HG03064 (cell line): Measurements from ENCODE around the gene CSNK2A3.
"Not testable (repeated sequence)": the region's sequence is repeated elsewhere in the genome, so short reads cannot be mapped to it uniquely, and the experiment has no call there.

ENCODE experiments used
- ATAC-seq: cut with Tn5 transposase; IDR thresholded peaks from one replicate; pipeline ENCODE4 v1.9.1; 2021; ENCODE audit warnings: low read depth; ENCODE audit not compliant: unreplicated experiment

The CSNK2A3 gene

GRCh38 chr11:11380883-11381282 lies 27.8 kb upstream of the CSNK2A3 start:
- no peak for ATAC-seq

DNA sequence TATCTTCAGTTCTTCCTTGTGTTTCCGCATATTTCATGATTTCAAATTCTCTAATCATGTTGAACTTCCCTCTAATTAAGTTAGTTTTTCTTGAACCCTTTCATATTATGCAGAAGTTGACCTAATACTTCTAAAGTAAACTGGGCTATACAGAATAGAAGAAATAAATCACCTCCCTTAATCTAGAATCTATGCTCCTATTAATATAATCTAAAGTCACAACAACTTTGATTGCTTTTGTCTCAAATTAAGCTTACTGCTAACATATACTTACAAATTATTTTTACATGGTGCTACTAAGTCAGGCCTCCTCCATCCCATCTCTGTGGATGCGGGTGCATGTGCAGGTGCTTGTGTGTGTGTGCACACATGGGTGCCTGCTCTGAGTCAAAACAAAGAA lies 27.3 kb upstream of the CSNK2A3 start:
- ATAC-seq = no peak

DNA sequence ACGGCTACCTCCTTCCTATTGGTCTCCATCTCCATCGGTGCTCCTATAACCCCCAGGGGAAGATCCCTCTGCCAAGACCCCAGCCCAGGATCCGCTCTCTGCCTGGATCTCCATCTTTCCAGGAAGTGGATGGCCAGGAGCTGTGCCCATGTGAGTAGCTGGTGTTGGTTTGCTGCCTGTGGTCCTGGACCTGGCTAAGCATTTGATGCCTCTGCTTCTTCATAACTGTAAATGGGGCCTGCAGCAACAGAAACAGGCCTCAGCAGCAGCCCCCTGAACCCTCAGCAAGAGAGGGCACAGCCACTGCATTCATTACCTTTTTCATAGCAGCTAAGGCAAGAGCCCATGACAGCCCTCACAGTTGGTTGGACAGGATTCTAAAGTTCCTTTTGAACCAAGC lies 26.6 kb upstream of the CSNK2A3 start:
- ATAC-seq = no peak

DNA sequence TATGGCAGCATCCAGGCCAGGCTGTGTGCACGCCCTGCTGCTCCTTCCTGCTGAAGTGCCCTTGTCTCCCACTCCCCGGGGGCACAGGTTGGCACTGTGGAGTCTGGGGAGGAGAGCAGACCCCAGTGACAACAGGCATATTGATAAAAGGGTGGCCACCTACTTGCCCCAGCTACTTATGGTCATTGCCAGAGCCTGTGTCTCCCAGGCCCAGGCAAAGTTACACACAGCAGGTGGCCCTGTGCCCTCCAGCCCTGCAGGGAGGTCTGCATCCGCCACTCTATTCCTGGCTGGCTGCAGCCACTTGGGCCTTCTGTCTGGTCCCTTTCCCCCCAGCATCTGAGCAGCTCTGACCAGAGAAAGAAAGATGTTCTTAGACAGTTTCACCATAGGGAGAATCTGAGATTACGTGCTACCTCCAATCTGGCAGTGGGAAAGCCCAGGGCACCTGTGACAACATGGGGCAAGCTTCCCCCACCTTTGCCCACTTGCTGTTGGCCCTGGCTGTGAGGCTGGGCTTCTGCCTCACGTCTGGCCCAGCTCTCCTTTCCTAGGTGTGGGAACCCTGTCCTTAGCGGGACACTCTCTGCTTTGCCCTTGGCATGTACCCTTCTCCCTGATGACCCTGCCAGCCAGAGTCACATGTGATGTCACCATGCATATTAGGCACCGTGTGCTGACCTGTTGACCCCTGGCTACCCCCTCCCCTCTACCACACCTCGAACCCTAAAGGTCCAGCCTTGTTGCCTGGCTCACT lies 25.3 kb upstream of the CSNK2A3 start:
- ATAC-seq = no peak

DNA sequence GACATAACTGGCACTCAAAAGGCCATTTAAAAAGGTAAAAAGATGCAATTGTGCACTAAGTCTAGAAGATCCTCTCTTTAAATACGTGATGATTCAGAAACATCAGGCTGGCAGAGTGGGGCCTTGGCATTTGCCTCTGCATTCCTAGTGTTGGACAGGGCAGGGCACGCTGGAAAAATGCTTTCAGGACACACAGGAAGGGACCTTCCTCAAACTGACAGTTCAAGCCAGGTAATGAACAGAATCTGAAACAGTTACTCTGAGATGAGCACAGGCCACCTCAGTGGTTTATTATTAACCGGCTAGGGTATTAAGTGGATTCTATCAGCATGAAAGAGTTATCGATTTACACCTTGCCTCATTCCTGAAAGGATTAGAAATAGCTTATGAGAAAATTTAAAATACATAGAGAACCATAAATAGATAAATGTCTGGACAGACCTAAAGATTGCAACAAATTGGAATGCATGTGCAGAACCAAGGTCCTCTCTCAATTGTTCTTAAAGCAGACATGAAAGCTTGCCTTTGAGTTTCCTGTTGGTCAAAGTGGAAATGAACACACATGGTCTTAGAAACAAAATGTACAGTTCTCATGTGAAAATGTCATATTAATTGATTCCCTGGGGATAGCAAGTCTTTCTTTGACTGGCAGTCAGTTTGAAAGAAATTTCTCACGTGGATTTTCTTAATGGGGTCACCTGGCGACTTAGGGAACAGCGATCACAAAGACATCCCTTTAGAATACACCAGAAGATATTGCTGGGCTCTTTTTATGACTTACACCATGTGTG lies 21.5 kb upstream of the CSNK2A3 start:
- peak; percentile 71 for ATAC-seq

- no peak for ATAC-seq
Observed at GRCh38 chr11:11373934-11374333, 20.9 kb upstream of the CSNK2A3 start.

- ATAC-seq = no peak
Observed at GRCh38 chr11:11372461-11372860, 19.4 kb upstream of the CSNK2A3 start.

GRCh38 chr11:11370962-11371303 lies 17.9 kb upstream of the CSNK2A3 start:
- no peak for ATAC-seq

GRCh38 chr11:11370255-11370961 lies 17.4 kb upstream of the CSNK2A3 start:
- no peak for ATAC-seq

GRCh38 chr11:11366793-11367192 lies 13.7 kb upstream of the CSNK2A3 start:
- ATAC-seq = no peak

GRCh38 chr11:11363674-11364073 lies 10.6 kb upstream of the CSNK2A3 start:
- ATAC-seq = no peak

- no peak for ATAC-seq
Observed at GRCh38 chr11:11359611-11360010, 6.6 kb upstream of the CSNK2A3 start.

- no peak for ATAC-seq
Observed at GRCh38 chr11:11356842-11357241, 3.8 kb upstream of the CSNK2A3 start.

GRCh38 chr11:11351851-11352250 lies 1.2 kb downstream of the CSNK2A3 start:
- not testable (repeated sequence) for ATAC-seq

DNA sequence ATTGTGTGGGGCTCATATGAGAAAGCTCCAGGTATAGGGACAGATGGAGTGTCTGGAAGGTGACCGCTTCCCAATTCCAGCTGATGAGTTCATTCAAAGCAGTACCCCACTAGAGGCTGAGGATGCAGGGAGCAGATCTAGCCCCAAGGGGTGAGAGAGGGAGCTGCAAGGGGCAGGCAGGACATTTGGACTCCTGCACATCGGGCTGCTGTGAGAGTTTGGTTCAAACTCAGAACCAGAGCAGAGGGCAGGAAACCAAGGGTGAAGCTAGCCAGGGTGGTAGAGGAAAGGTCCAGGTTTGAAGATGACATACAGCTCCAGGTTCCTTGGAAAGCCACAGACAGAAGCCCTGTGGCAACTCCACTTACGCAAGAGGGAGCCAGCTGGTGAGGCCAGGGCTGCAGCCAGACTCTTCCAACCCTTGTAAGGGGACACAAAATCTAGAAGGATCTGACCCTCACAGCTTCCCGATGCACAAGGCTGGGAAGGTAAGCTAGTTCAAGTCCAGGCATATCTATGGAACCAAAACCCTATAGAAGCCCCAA lies 1.9 kb downstream of the CSNK2A3 start:
- ATAC-seq = no peak

GRCh38 chr11:11349870-11350337 lies 3.1 kb downstream of the CSNK2A3 start:
- ATAC-seq = no peak

DNA sequence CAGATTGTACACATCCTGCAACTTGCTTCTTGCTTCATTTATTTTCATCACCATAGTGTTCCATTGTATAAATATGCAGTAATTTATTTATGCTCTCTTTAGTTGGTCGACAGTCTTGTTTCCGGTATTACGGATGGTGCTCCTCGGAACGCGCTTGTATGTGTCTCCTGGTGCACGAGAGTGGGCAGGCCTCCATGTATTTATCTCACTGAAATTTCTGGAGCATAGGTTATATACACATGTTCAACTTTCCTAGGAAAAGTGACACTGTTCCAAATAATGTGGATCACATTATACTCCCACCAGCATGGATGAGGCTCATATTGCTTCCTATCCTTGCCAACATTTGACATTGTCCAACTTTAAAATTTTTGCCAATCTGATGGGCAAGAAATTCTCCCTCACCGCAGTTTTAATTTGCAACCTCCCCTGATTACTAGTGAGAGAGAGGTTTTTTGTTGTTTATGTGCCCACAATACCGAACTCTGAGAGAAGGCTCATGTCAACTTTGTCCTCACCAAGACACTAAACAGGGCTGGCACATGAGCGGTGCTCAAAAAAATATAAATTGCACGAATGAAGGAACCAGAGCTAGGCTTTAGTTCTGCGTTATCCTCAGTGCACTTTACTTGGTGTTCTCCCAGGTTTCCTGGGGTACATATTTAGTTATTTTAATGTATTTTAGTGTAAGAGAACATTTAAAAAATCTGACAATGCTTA lies 3.8 kb downstream of the CSNK2A3 start:
- no peak for ATAC-seq

DNA sequence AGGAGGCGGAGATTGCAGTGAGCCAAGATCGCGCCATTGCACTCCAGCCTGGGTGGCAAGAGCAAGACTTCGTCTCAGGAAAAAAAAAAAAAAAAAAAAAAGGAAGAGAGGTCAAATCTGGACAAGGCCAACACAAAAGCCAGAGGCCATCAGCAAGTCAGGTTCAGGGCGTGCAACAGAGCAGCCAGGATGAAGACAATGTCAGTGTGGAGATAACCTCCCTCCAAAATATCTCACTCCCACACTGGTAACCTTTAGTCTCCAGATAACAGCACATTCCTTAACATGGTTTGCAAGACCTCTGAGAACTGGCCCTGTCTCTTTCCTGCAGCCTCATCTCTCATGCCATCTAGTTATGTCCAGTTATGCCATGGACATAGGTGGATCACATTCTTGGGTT lies 4.7 kb downstream of the CSNK2A3 start:
- ATAC-seq = no peak

GRCh38 chr11:11347592-11347991 lies 5.5 kb downstream of the CSNK2A3 start:
- no peak for ATAC-seq

- ATAC-seq = no peak
Observed at GRCh38 chr11:11346303-11346702, 6.7 kb downstream of the CSNK2A3 start.
